ENCODE results near the gene PDE7B. TPM values are rescaled to one million over a fixed set of nuclear protein-coding genes. Genes with fewer than 3 reads are reported as not detected.

The PDE7B gene
- total and polyA plus RNA-seq, 2 of the 13 experiments (the other 11 are each of a cell fraction or from before 2014, with no cell fraction given): not detected

DNA sequence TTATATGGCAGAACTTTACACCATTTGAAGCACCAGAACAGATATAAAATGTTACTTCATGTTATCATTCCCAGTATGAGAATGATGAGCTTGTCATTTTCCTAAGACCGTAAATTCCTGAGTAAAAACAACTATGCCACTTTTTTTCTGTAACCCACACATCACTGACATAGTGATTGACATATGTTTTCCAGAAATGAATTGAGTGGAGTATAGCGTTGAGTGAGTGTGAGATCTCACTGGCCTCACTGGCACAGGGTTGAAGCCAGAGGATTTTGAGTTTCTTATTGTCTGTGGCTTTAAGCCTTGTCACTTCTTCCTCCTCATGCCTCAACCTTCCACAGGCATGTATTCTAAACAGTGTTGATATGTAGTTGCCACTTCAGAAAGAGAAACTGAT, 62.3 kb downstream of the PDE7B start:
- ATAC-seq: no peak
- 3% methylated on average over 2 of the region's 2 CpGs for WGBS (ENCODE audit: low lambda C conversion rate)
- H3K9me3 ChIP-seq (ENCODE audit: low read length): no peaks in the 10 kb centered on the region
- no peak overlapping the region for H3K4me2 ChIP-seq (ENCODE audit: low read depth, low read length)
- H3K36me3 ChIP-seq (replicated peaks in 1 of 2; ENCODE audit: control insufficient read depth in 1 of 2, insufficient read depth in 2 of 2, low read length in 2 of 2): no peaks in the 10 kb centered on the region
- in situ Hi-C loops (cut with HindIII; ENCODE audit: extremely low pct_ligation_motif_present, low pct_unique_long_range_greater_than_20kb) (no loop called here), intact Hi-C loops (cut with micrococcal nuclease; ENCODE audit: unreplicated experiment) (no loop called here)
- POLR2A ChIA-PET: no interaction called here
- H3K4me3 ChIP-seq (replicated peaks in 1 of 3; ENCODE audit: insufficient read depth in 1 of 3, low read depth in 2 of 3, low read length in 3 of 3): no peak overlapping the region
- no peak overlapping the region for H3K27ac ChIP-seq (ENCODE audit: extremely low read length, insufficient read depth, low read length)
- no peak for DNase-seq (ENCODE audit: low spot score)
- H3K9ac ChIP-seq (ENCODE audit: insufficient read depth, low read depth, low read length): no peak overlapping the region
- CTCF ChIA-PET (ENCODE audit: low intra/inter-chr PET ratio, low total read pairs): no interaction called here
- H3K79me2 ChIP-seq (ENCODE audit: insufficient read depth, low read length): no peaks in the 10 kb centered on the region
- BruUV-seq (replicated peaks): no TSS peak
- H2AFZ ChIP-seq (ENCODE audit: low read length): no peak overlapping the region
- no peak for FAIRE-seq
- H3K27me3 ChIP-seq (ENCODE audit: control insufficient read depth in 1 of 2, insufficient read depth in 2 of 2, low read length in 2 of 2): no peaks in the 10 kb centered on the region; a peak in 1 of 5 replicates
- no peaks in the 10 kb centered on the region for H4K20me1 ChIP-seq (ENCODE audit: insufficient read depth, low read length)
- no peaks in the 10 kb centered on the region for H3K4me1 ChIP-seq (ENCODE audit: insufficient read depth, low read length)
- TF ChIP-seq RFXAP (CRISPR knock-in tag; IDR thresholded peaks at IDR 0.05; ENCODE audit: borderline replicate concordance): no peak
- no peak for TF ChIP-seq ARNT2 (CRISPR knock-in tag; IDR thresholded peaks at IDR 0.05; ENCODE audit: low read depth)
- TF ChIP-seq STAG1 (CRISPR knock-in tag; IDR thresholded peaks at IDR 0.05): no peak
- TF ChIP-seq TAF15 (IDR thresholded peaks at IDR 0.05; ENCODE audit: low read depth, low read length, poor library complexity, severe bottlenecking): no peak
- TF ChIP-seq ESRRA (CRISPR knock-in tag; IDR thresholded peaks at IDR 0.05; ENCODE audit: low read depth): no peak
- TF ChIP-seq ZFP36L1 (CRISPR knock-in tag; IDR thresholded peaks at IDR 0.05): no peak
- no peak for TF ChIP-seq ZNF30 (CRISPR knock-in tag; IDR thresholded peaks at IDR 0.05)
- no peak for TF ChIP-seq GLI4 (CRISPR knock-in tag; IDR thresholded peaks at IDR 0.05; ENCODE audit: borderline replicate concordance)
- TF ChIP-seq MLLT10 (CRISPR knock-in tag; IDR thresholded peaks at IDR 0.05): no peak
- TF ChIP-seq, protein P1, sequence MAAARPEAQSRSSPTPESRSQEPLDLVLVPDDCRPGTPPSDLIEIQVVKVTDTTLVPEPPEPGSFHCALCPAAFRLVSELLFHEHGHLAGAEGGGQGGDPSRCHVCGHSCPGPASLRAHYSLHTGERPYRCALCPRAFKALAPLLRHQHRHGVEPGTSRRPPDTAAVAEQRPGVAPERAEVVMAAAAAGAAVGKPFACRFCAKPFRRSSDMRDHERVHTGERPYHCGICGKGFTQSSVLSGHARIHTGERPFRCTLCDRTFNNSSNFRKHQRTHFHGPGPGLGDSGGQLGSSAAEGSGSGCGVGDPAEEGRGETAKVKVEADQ (CRISPR knock-in tag; IDR thresholded peaks at IDR 0.05; ENCODE audit: borderline replicate concordance): no peak
- no peak for TF ChIP-seq SIX4 (CRISPR knock-in tag; IDR thresholded peaks at IDR 0.05)
- TF ChIP-seq, protein P2, sequence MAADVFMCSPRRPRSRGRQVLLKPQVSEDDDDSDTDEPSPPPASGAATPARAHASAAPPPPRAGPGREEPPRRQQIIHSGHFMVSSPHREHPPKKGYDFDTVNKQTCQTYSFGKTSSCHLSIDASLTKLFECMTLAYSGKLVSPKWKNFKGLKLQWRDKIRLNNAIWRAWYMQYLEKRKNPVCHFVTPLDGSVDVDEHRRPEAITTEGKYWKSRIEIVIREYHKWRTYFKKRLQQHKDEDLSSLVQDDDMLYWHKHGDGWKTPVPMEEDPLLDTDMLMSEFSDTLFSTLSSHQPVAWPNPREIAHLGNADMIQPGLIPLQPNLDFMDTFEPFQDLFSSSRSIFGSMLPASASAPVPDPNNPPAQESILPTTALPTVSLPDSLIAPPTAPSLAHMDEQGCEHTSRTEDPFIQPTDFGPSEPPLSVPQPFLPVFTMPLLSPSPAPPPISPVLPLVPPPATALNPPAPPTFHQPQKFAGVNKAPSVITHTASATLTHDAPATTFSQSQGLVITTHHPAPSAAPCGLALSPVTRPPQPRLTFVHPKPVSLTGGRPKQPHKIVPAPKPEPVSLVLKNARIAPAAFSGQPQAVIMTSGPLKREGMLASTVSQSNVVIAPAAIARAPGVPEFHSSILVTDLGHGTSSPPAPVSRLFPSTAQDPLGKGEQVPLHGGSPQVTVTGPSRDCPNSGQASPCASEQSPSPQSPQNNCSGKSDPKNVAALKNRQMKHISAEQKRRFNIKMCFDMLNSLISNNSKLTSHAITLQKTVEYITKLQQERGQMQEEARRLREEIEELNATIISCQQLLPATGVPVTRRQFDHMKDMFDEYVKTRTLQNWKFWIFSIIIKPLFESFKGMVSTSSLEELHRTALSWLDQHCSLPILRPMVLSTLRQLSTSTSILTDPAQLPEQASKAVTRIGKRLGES (CRISPR knock-in tag; IDR thresholded peaks at IDR 0.05; ENCODE audit: borderline replicate concordance): no peak
- no peak for TF ChIP-seq CC2D1A (CRISPR knock-in tag; IDR thresholded peaks at IDR 0.05)
